Endothelial cell of umbilical vein (primary cell): ENCODE data around the gene FAM107A. TPM values are rescaled to one million over a fixed set of nuclear protein-coding genes. Genes with fewer than 3 reads are reported as not detected.

Experiments used
- BruUV-seq: library from RNA; stranded (reverse); fragments of 400-500 nt; replicated peaks from 2 replicates; lab custom pipeline; 2021; lab: Mats Ljungman, UMichigan
- CTCF ChIA-PET: fragments of 300-600, 350-600 bp; sonication (Branson Sonifier 250); formaldehyde crosslinking; loops from one replicate; lab custom pipeline; 2021; ENCODE audit warnings: antibody characterized with exemption, inconsistent platforms; lab: Charles Lee
- POLR2A ChIA-PET: fragments of 300-600, 350-600 bp; sonication (Branson Sonifier 250); formaldehyde crosslinking; loops from one replicate; lab custom pipeline; 2021; ENCODE audit warnings: antibody characterized with exemption, inconsistent platforms; lab: Charles Lee
- DNase-seq: peaks from one replicate; pipeline ENCODE4 v3.0.0-alpha.2; 2011; ENCODE audit warnings: low read depth, low spot score
- FAIRE-seq: peaks from 2 replicates; lab custom pipeline; 2011; peaks lifted over from hg19 to GRCh38; lab: Jason Lieb, UNC
- H2AFZ ChIP-seq: 2 replicates; pipeline ENCODE4 v1.6.0; 2012; ENCODE audit warnings: low read depth, low read length, control low read depth, inconsistent platforms
- H3K27ac ChIP-seq: 2 replicates; pipeline ENCODE4 v1.5.1; 2011; ENCODE audit warnings: low read depth, mild to moderate bottlenecking, control low read depth, low read length, moderate library complexity; ENCODE audit not compliant: insufficient read depth
- H3K27me3 ChIP-seq, 2 experiments: 2 replicates each; pipeline versions ENCODE4 v1.6.0 to v1.6.1; 2011; ENCODE audit warnings: low read length in 2 of 2, mixed read lengths in 1 of 2; ENCODE audit not compliant: control insufficient read depth in 2 of 2, insufficient read depth in 2 of 2
- H3K36me3 ChIP-seq, 2 experiments: 2 replicates in 1 of 2; 3 replicates in 1 of 2; pipeline ENCODE4 v1.5.1; 2011; ENCODE audit warnings: low read length in 2 of 2, mild to moderate bottlenecking in 1 of 2, moderate library complexity in 1 of 2; ENCODE audit not compliant: control insufficient read depth in 2 of 2, insufficient read depth in 2 of 2; ENCODE audit errors: extremely low read depth in 1 of 2
- H3K4me1 ChIP-seq: 3 replicates; pipeline ENCODE4 v1.5.1; 2011; ENCODE audit warnings: mild to moderate bottlenecking, low read length; ENCODE audit not compliant: control insufficient read depth, insufficient read depth; ENCODE audit errors: extremely low read depth
- H3K4me2 ChIP-seq: 2 replicates; pipeline ENCODE4 v1.6.1; 2011; ENCODE audit warnings: low read length, control low read depth, mixed read lengths; ENCODE audit not compliant: insufficient read depth
- H3K4me3 ChIP-seq, 3 experiments: fragments of 200-600 bp in 1 of 3; sonication (generic), shearing (Covaris generic) in 1 of 3; replicated peaks in 1 of 3; 2 replicates each; pipeline ENCODE4 v1.5.1; 2011 to 2016; ENCODE audit warnings: control low read depth in 3 of 3, low read length in 3 of 3, mild to moderate bottlenecking in 2 of 3, inconsistent platforms in 1 of 3, low read depth in 1 of 3, moderate library complexity in 1 of 3; ENCODE audit not compliant: insufficient read depth in 1 of 3
- H3K79me2 ChIP-seq: 2 replicates; pipeline ENCODE4 v1.6.0; 2012; ENCODE audit warnings: low read length, inconsistent platforms; ENCODE audit not compliant: control insufficient read depth, insufficient read depth
- H3K9ac ChIP-seq: replicated peaks from 2 replicates; pipeline ENCODE3; 2011; ENCODE audit warnings: low read length, control low read depth; ENCODE audit not compliant: insufficient read depth; ENCODE audit errors: extremely low read depth
- H3K9me1 ChIP-seq: replicated peaks from 3 replicates; pipeline ENCODE4 v1.6.0; 2011; ENCODE audit warnings: mild to moderate bottlenecking, low read length; ENCODE audit not compliant: control insufficient read depth, insufficient read depth; ENCODE audit errors: extremely low read depth
- H3K9me3 ChIP-seq: replicated peaks from 2 replicates; pipeline ENCODE4 v1.5.1; 2012; ENCODE audit warnings: low read length, inconsistent platforms; ENCODE audit not compliant: control insufficient read depth, insufficient read depth
- H4K20me1 ChIP-seq: replicated peaks from 2 replicates; pipeline ENCODE3; 2011; ENCODE audit warnings: mild to moderate bottlenecking, low read length; ENCODE audit not compliant: control insufficient read depth, insufficient read depth; ENCODE audit errors: extremely low read depth
- CTCF ChIP-seq, 2 donors: IDR thresholded peaks; 1 replicate in 1 of 2; 2 replicates in 1 of 2; pipeline ENCODE4 v1.5.1; 2011; ENCODE audit warnings: low read length in 2 of 2, mild to moderate bottlenecking in 2 of 2, moderate library complexity in 2 of 2, control low read depth in 1 of 2, inconsistent platforms in 1 of 2, low read depth in 1 of 2; ENCODE audit not compliant: insufficient read depth in 1 of 2; ENCODE audit errors: extremely low read depth in 1 of 2
- EZH2 ChIP-seq: IDR thresholded peaks from 2 replicates; pipeline ENCODE4 v1.6.1; 2012; ENCODE audit warnings: borderline replicate concordance, low read depth, mild to moderate bottlenecking, moderate library complexity, low read length, inconsistent platforms; ENCODE audit not compliant: severe bottlenecking
- FOS ChIP-seq: IDR thresholded peaks from 2 replicates; pipeline ENCODE4 v1.6.1; 2011; ENCODE audit warnings: mild to moderate bottlenecking, low read length, moderate library complexity, borderline replicate concordance; ENCODE audit not compliant: insufficient read depth
- GATA2 ChIP-seq: IDR thresholded peaks from 2 replicates; pipeline ENCODE4 v1.7.0; 2011; ENCODE audit warnings: low read depth, mild to moderate bottlenecking, moderate library complexity, mixed read lengths, low read length; ENCODE audit not compliant: insufficient read length, insufficient read depth
- JUN ChIP-seq: IDR thresholded peaks from 2 replicates; pipeline ENCODE4 v1.6.1; 2011; ENCODE audit warnings: borderline replicate concordance, low read depth; ENCODE audit not compliant: insufficient read length, insufficient read depth
- MAX ChIP-seq: IDR thresholded peaks from 2 replicates; pipeline ENCODE4 v1.6.1; 2011; ENCODE audit not compliant: insufficient read depth, insufficient read length
- MYC ChIP-seq: IDR thresholded peaks from one replicate; pipeline ENCODE4 v1.6.1; 2011; ENCODE audit warnings: mild to moderate bottlenecking, low read depth, low read length
- POLR2A ChIP-seq: IDR thresholded peaks from 2 replicates; pipeline ENCODE4 v1.6.1; 2012; ENCODE audit warnings: low read depth, mild to moderate bottlenecking, control low read depth, low read length
- POLR2AphosphoS5 ChIP-seq: IDR thresholded peaks from 2 replicates; pipeline ENCODE4 v1.6.1; 2012; ENCODE audit warnings: low read depth, mild to moderate bottlenecking, control low read depth, low read length, moderate library complexity; ENCODE audit not compliant: insufficient read depth
- dilution Hi-C: fragments of 300-500 bp; cut with MboI; formaldehyde crosslinking; loops from one replicate; pipeline ENCODE4 v1.15.0; 2019; ENCODE audit warnings: low sequenced_read_pairs; ENCODE audit not compliant: extremely low pct_ligation_motif_present
- intact Hi-C: fragments of 100-400 bp; cut with micrococcal nuclease; formaldehyde crosslinking; loops from one replicate; pipeline ENCODE4 v1.10.0; 2022
- polyA plus RNA-seq, 4 experiments: library from polyadenylated mRNA; depleted of rRNA in 3 of 4; stranded (reverse) in 3 of 4; unstranded in 1 of 4; fragments of >200 nt; gene quantifications; 2 replicates each; pipeline versions ENCODE4 v1.2.1 to v1.2.3, GENCODE V29; 2011 to 2012; ENCODE audit warnings: missing spikeins in 1 of 4
- total RNA-seq: library from RNA; stranded (reverse); gene quantifications from 2 replicates; pipeline ENCODE4 v1.2.3, GENCODE V29; 2021

The FAM107A gene
- total and polyA plus RNA-seq, 2 donors (not counting 3 experiments of a cell fraction or from before 2014, with no cell fraction given) = 5.7 to 10.7 TPM

DNA sequence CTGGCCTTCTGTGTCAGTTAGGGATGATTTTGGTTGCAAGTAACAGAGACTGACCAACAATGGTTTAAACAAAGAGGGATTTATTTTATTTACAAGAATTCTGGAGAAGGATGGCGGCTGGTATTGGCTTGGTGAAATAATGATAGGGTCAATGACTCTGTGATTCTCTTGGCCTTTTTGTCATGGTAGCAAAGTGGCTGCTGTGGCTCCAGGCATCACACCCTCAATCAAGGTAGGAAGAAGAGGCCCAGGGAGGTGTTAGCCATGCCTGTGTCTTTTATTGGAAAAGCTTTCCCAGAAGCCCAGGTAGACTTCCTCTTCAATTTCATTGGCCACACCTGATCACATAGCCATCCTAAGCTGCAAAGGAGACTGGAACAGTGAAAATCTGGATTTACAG is 13.1 kb downstream of the FAM107A start:
- ChIA-PET CTCF (interaction anchor here (1.0 to 10.4 kb wide), 3 partner anchors 12 to 65 kb away, joined by 4 to 442 read pairs (median 6); partner anchors contain the start of gene FAM107A), POLR2A (no interaction called here)
- Histone ChIP-seq H3K27ac (peak overlapping the region; percentile 90), H3K9me1 (no peaks in the 10 kb centered on the region), H3K36me3 (no peaks in the 10 kb centered on the region), H3K9ac (peak overlapping the region; percentile 44), H2AFZ (no peak overlapping the region), H3K4me3 (no peak overlapping the region), H4K20me1 (no peaks in the 10 kb centered on the region), H3K9me3 (no peaks in the 10 kb centered on the region), H3K4me1 (peaks cover 35% of the 10 kb centered on the region), H3K4me2 (peak overlapping the region; percentile 14), H3K27me3 (no peaks in the 10 kb centered on the region), H3K79me2 (no peaks in the 10 kb centered on the region)
- FAIRE-seq (peak; percentile 21), DNase-seq (no peak)
- TF ChIP-seq EZH2 (no peak), POLR2A (no peak), GATA2 (no peak)
- intact Hi-C loops (loop anchor here (5.0 to 10.0 kb wide), 3 partner anchors 261 to 648 kb away; no protein-coding TSS in a partner anchor), dilution Hi-C loops (no loop called here)
- no TSS peak for BruUV-seq

DNA sequence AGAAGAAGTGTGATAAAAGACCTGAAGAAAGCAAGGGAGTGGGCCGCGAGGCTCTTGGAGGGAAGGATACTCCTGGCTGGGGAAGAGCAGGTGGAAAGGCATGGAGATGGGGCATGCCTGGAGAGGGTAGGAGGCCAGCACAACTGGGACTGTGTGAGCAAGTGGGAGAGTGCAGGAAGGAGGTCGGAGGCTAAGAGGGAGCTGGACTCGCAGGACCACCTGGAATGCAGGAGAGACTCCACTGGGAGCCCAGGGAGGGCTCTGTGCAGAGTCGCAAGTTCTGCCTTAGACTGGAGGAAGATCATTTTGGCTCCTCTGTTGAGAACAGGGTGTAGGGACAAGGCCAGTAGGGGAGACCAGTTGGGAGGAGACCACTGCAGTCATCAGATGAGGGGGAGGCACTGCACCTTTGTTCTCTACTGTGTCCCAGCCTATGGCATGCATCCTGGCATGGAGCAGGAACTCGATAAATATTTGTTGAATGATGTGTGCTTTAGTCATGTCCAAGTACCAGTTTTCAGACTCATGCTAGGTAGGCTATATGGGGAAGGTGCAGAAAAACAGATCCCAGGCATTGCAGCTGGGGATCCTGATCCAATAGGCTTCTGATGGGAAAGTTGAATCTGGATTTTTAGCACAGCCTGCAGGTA is 13.7 kb downstream of the FAM107A start:
- no TSS peak for BruUV-seq
- Histone ChIP-seq H3K36me3 (no peaks in the 10 kb centered on the region), H3K79me2 (no peaks in the 10 kb centered on the region), H3K9me3 (no peaks in the 10 kb centered on the region), H3K9me1 (no peaks in the 10 kb centered on the region), H3K27ac (peak overlapping the region; percentile 90), H3K27me3 (no peaks in the 10 kb centered on the region), H3K4me3 (no peak overlapping the region), H3K9ac (no peak overlapping the region), H4K20me1 (no peaks in the 10 kb centered on the region), H3K4me1 (peaks cover 35% of the 10 kb centered on the region), H3K4me2 (peak overlapping the region; percentile 14), H2AFZ (no peak overlapping the region)
- ChIA-PET POLR2A (no interaction called here), CTCF (interaction anchor here (10.4 kb wide), 1 partner anchor 66 kb away, joined by 442 read pairs; no protein-coding TSS in a partner anchor)
- TF ChIP-seq POLR2AphosphoS5 (peak; percentile 50), CTCF (IDR thresholded peaks at IDR 0.05; ENCODE audit: extremely low read depth in 1 of 2, insufficient read depth in 1 of 2, low read depth in 1 of 2, low read length in 2 of 2) (no peak), GATA2 (no peak), JUN (peak; percentile 28), EZH2 (no peak), MAX (no peak), FOS (peak; percentile 45), MYC (no peak), POLR2A (peak; percentile 19)
- intact Hi-C loops = loop anchor here (5.0 to 10.0 kb wide), 3 partner anchors 261 to 649 kb away; no protein-coding TSS in a partner anchor
- dilution Hi-C loops = no loop called here
- no peak for DNase-seq
- FAIRE-seq = peak; percentile 91
